Measurements from ENCODE around the gene LRRC47. TPM values are rescaled to one million over a fixed set of nuclear protein-coding genes. Genes with fewer than 3 reads are reported as not detected.
A peak's percentile ranks its signal among the peaks of the same experiment; 100 is the strongest.

LRRC47 gene
- polyA plus RNA-seq (2012; ENCODE audit: insufficient read depth, insufficient read length, low read depth), result 40.7 TPM

DNA sequence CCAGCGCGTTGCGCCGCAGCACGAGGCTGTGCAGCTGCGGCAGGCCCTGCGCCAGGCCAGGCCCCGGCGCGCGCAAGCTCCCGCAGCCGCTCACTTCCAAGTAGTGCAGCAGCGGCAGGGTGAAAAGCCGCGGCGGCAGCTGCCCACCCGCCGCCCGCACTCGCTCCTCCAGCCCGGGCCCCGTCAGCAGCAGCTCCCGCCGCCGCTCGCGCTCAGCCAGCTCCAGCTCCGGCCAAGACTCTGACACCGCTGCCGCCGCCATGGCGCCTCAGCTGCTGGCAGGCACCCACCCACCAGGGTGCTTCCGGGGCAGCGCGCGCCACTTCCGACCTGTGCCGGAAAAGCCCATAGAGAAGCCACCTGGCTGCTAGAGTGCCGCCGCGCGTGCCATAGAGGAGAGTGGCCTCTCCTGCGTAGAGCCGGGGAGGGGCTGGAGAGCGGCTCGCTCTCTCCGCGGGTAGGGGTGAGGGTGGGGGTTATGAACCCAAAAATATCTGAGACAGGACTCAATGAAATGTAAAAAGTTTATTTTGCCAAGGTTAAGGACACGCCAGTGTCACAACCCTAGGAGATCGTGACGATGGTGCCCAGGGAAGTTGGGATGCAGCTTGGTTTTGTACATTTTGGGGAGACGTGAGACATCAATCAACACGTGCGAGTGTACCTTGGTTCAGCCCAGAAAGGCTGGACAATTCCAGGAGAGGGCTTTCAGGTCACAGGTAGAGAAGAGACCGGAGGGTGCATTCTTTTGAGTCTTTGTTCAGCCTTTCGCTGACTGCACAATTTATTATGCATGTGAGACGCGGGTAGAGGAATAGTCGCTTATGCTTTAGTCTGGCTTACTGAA lies at the start of gene LRRC47:
LRRC47 (minus strand) TSS at position 284 of the 847 bp plus-strand sequence; CDS start at position 262, 22 bp downstream.
- TF ChIP-seq, protein P1, sequence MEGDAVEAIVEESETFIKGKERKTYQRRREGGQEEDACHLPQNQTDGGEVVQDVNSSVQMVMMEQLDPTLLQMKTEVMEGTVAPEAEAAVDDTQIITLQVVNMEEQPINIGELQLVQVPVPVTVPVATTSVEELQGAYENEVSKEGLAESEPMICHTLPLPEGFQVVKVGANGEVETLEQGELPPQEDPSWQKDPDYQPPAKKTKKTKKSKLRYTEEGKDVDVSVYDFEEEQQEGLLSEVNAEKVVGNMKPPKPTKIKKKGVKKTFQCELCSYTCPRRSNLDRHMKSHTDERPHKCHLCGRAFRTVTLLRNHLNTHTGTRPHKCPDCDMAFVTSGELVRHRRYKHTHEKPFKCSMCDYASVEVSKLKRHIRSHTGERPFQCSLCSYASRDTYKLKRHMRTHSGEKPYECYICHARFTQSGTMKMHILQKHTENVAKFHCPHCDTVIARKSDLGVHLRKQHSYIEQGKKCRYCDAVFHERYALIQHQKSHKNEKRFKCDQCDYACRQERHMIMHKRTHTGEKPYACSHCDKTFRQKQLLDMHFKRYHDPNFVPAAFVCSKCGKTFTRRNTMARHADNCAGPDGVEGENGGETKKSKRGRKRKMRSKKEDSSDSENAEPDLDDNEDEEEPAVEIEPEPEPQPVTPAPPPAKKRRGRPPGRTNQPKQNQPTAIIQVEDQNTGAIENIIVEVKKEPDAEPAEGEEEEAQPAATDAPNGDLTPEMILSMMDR (IDR thresholded peaks at IDR 0.05; ENCODE audit: low read depth, low read length), result no peak
- no peaks in the 10 kb centered on the region for H3K36me3 ChIP-seq
- no peaks in the 10 kb centered on the region for H3K9me3 ChIP-seq

DNA sequence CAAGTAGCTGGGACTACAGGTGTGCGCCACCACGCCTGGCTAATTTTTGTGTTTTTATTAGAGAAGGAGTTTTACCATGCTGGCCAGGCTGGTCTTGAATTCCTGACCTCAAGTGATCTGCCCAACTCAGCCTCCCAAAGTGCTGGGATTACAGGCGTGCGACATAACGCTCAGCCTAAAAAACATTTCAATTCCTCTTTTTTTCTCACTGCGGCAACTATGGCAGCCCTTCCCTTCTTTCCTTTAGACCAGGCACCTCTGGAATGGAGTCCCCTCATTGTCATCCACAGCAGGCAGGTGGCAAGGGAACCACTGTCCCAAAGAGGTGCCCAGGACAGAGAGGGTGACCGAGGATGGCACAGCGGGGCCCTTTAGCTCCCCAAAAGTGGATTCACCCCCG lies 46.6 kb upstream of the LRRC47 start:
- Histone ChIP-seq H3K9me3 (no peaks in the 10 kb centered on the region), H3K36me3 (no peaks in the 10 kb centered on the region; the same call in 1 of the 2 replicates), H3K4me3 (ENCODE audit: low read depth, low read length) (no peak overlapping the region), H3K27me3 (no peaks in the 10 kb centered on the region), H3K4me1 (no peaks in the 10 kb centered on the region)
- no peak for DNase-seq
- TF ChIP-seq, protein P1 (IDR thresholded peaks at IDR 0.05; ENCODE audit: low read depth, low read length), result no peak

More for the DNA sequence above, at the start of gene LRRC47:
- peak; percentile 89 for DNase-seq
- no peaks in the 10 kb centered on the region for H3K4me1 ChIP-seq
- H3K27me3 ChIP-seq, result no peaks in the 10 kb centered on the region
- peak within 1 kb of the TSS; percentile 74 for H3K4me3 ChIP-seq (ENCODE audit: low read depth, low read length)

DNA sequence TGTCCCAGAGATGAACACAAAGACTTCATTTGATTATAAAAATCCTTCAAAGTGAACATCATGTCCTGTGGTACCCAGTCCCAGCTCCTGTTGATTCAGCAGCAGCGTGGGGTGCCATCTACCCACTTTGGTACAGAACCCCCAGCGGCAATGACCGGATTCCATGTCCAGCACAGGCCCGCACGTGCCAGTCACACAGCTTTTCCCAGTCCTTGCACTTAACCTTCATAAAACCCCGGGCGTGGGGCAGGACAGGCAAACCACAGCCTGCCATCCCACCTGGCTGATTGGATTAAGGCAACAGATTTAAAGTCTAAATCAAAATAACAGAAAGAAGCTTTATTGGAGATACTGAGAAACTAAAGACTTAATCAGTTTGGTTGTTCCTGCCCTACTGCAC lies 45.2 kb upstream of the LRRC47 start:
- TF ChIP-seq, protein P1 (IDR thresholded peaks at IDR 0.05; ENCODE audit: low read depth, low read length), result no peak
- no peaks in the 10 kb centered on the region for H3K9me3 ChIP-seq
- DNase-seq, result no peak
- no peaks in the 10 kb centered on the region; the same call in 1 of the 2 replicates for H3K36me3 ChIP-seq
- H3K27me3 ChIP-seq, result no peaks in the 10 kb centered on the region
- H3K4me1 ChIP-seq, result no peaks in the 10 kb centered on the region
- H3K4me3 ChIP-seq (ENCODE audit: low read depth, low read length), result no peak overlapping the region

DNA sequence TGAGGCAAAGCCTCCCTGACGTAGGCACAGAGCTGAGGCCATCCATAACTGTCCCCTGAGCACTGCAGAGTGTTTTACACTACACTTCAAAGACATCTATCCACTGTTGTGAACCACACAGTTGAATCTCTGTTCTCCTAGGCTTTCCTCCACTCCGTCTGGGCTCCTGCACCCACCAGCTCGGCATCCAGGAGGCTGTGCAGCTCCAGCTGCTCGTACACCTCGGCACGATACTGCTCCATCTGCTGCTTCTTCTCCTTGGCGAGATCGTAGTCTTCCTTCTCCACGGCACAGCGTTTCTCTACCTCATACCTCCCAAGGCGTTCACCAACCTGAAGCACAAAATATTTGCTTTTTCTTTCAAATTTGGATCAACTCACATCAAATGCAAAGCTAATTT lies 42.5 kb upstream of the LRRC47 start:
- no peaks in the 10 kb centered on the region for H3K27me3 ChIP-seq
- no peaks in the 10 kb centered on the region for H3K9me3 ChIP-seq
- H3K36me3 ChIP-seq, result no peaks in the 10 kb centered on the region; the same call in 1 of the 2 replicates
- H3K4me1 ChIP-seq, result no peaks in the 10 kb centered on the region
- no peak overlapping the region for H3K4me3 ChIP-seq (ENCODE audit: low read depth, low read length)
- no peak for DNase-seq
- TF ChIP-seq, protein P1 (IDR thresholded peaks at IDR 0.05; ENCODE audit: low read depth, low read length), result no peak

DNA sequence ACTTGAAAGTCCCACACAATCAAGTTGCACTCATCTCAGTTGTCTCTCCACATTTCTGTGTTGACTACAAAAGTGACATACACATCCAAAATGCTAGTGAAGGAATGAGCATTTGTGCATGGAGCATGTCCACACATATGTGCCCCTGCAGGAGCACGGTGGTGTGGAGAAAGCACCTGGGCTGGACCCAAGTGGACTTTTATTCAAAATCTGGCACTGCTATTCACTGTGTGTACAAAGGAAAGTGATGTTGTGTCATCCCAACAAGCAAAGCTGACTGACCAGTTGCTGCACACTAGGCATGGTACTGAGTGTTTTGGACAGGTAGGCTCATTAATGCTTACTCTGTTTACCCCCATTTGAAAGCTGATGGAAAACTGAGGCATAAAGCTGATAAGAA lies 41.4 kb upstream of the LRRC47 start:
- H3K4me1 ChIP-seq, result no peaks in the 10 kb centered on the region
- H3K4me3 ChIP-seq (ENCODE audit: low read depth, low read length), result no peak overlapping the region
- TF ChIP-seq, protein P1 (IDR thresholded peaks at IDR 0.05; ENCODE audit: low read depth, low read length), result no peak
- no peaks in the 10 kb centered on the region for H3K27me3 ChIP-seq
- H3K36me3 ChIP-seq, result no peaks in the 10 kb centered on the region; the same call in 1 of the 2 replicates
- no peak for DNase-seq
- H3K9me3 ChIP-seq, result no peaks in the 10 kb centered on the region

DNA sequence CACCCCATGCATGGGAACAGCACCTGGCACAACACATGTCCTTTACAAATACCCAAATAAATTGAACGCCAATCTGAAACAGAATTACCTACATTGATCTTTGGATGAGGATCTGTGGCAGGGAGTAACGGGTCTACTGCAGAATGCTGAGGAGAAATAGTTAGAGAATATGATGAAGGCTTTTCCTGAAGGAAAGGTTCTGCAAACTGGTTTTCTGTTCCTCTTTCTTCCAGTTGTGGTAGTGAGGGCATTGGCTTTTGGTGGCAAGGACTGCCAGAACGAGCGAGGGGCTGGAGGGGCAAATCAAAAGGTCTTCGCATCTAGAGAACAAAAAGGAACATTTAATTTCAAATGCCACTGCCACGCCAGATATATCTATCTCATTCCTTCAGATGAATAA lies 40.9 kb upstream of the LRRC47 start:
- Histone ChIP-seq H3K4me1 (no peaks in the 10 kb centered on the region), H3K4me3 (ENCODE audit: low read depth, low read length) (no peak overlapping the region), H3K36me3 (no peaks in the 10 kb centered on the region; the same call in 1 of the 2 replicates), H3K27me3 (no peaks in the 10 kb centered on the region), H3K9me3 (no peaks in the 10 kb centered on the region)
- no peak for DNase-seq
- TF ChIP-seq, protein P1 (IDR thresholded peaks at IDR 0.05; ENCODE audit: low read depth, low read length), result no peak
